Activated naive CD8-positive, alpha-beta T cell treated with anti-CD3 and anti-CD28 coated beads for 36 hours (primary cell): ENCODE results near the gene CNNM4. TPM values are rescaled to one million over a fixed set of nuclear protein-coding genes. Genes with fewer than 3 reads are reported as not detected.
"Not testable (repeated sequence)": the region's sequence is repeated elsewhere in the genome, so short reads cannot be mapped to it uniquely, and the experiment has no call there.

Experiments used
- DNase-seq: peaks from one replicate; pipeline ENCODE4 v3.0.0; 2021
- H3K27ac Mint-ChIP-seq: one replicate; pipeline ENCODE4 v1.8.0; 2022; ENCODE audit warnings: mild to moderate bottlenecking, moderate library complexity, mixed read lengths
- H3K27me3 Mint-ChIP-seq: one replicate; pipeline ENCODE4 v1.8.0; 2022; ENCODE audit warnings: mild to moderate bottlenecking, mixed read lengths
- H3K36me3 Mint-ChIP-seq: one replicate; pipeline ENCODE4 v1.8.0; 2021; ENCODE audit warnings: mild to moderate bottlenecking, mixed read lengths
- H3K4me1 Mint-ChIP-seq: one replicate; pipeline ENCODE4 v1.8.0; 2021; ENCODE audit warnings: mixed read lengths
- H3K4me3 Mint-ChIP-seq: one replicate; pipeline ENCODE4 v1.8.0; 2022; ENCODE audit warnings: mild to moderate bottlenecking, moderate library complexity, mixed read lengths
- H3K9me3 Mint-ChIP-seq: one replicate; pipeline ENCODE4 v1.8.0; 2022; ENCODE audit warnings: mixed read lengths
- total RNA-seq, 2 experiments: library from RNA; stranded (reverse); gene quantifications; one replicate each; pipeline ENCODE4 v1.2.3, GENCODE V29; 2021

CNNM4 gene
- total RNA-seq, 2 experiments from 2014 or later: 5.9 to 6.2 TPM

- not testable (repeated sequence) for H3K27me3 Mint-ChIP-seq, H3K27ac Mint-ChIP-seq, DNase-seq, H3K9me3 Mint-ChIP-seq, H3K4me3 Mint-ChIP-seq, H3K36me3 Mint-ChIP-seq, H3K4me1 Mint-ChIP-seq
Measured at GRCh38 chr2:96796497-96796896, 35.8 kb downstream of the CNNM4 start.

GRCh38 chr2:96797066-96797625 lies 36.4 kb downstream of the CNNM4 start:
- no peak for DNase-seq
- Mint-ChIP-seq H3K27ac (no peak overlapping the region), H3K27me3 (no peaks in the 10 kb centered on the region), H3K4me3 (no peak overlapping the region), H3K9me3 (no peaks in the 10 kb centered on the region), H3K36me3 (no peaks in the 10 kb centered on the region), H3K4me1 (no peaks in the 10 kb centered on the region)

- no peak for DNase-seq
- Mint-ChIP-seq H3K4me1 (no peaks in the 10 kb centered on the region), H3K9me3 (no peaks in the 10 kb centered on the region), H3K4me3 (no peak overlapping the region), H3K27me3 (no peaks in the 10 kb centered on the region), H3K36me3 (no peaks in the 10 kb centered on the region), H3K27ac (no peak overlapping the region)
Measured at GRCh38 chr2:96798733-96799622, 38.3 kb downstream of the CNNM4 start.

- H3K9me3 Mint-ChIP-seq: no peaks in the 10 kb centered on the region
- H3K4me3 Mint-ChIP-seq: no peak overlapping the region
- no peaks in the 10 kb centered on the region for H3K4me1 Mint-ChIP-seq
- DNase-seq: no peak
- H3K27ac Mint-ChIP-seq: no peak overlapping the region
- no peaks in the 10 kb centered on the region for H3K36me3 Mint-ChIP-seq
- H3K27me3 Mint-ChIP-seq: no peaks in the 10 kb centered on the region
Measured at GRCh38 chr2:96799623-96799935, 38.9 kb downstream of the CNNM4 start.

- H3K4me3 Mint-ChIP-seq: no peak overlapping the region
Measured at GRCh38 chr2:96800061-96801004, 39.6 kb downstream of the CNNM4 start.

GRCh38 chr2:96801005-96801785 lies 40.5 kb downstream of the CNNM4 start:
- H3K36me3 Mint-ChIP-seq: no peaks in the 10 kb centered on the region
- H3K4me1 Mint-ChIP-seq: no peaks in the 10 kb centered on the region
- DNase-seq: peak; percentile 74
- no peaks in the 10 kb centered on the region for H3K9me3 Mint-ChIP-seq
- no peak overlapping the region for H3K4me3 Mint-ChIP-seq
- H3K27me3 Mint-ChIP-seq: no peaks in the 10 kb centered on the region
- no peak overlapping the region for H3K27ac Mint-ChIP-seq

More at GRCh38 chr2:96800061-96801004, 39.6 kb downstream of the CNNM4 start:
- H3K9me3 Mint-ChIP-seq: no peaks in the 10 kb centered on the region
- no peaks in the 10 kb centered on the region for H3K36me3 Mint-ChIP-seq
- H3K27ac Mint-ChIP-seq: no peak overlapping the region
- no peaks in the 10 kb centered on the region for H3K27me3 Mint-ChIP-seq
- no peak for DNase-seq
- H3K4me1 Mint-ChIP-seq: no peaks in the 10 kb centered on the region

GRCh38 chr2:96801786-96802595 lies 41.3 kb downstream of the CNNM4 start:
- H3K27me3 Mint-ChIP-seq: no peaks in the 10 kb centered on the region
- H3K27ac Mint-ChIP-seq: no peak overlapping the region
- no peak overlapping the region for H3K4me3 Mint-ChIP-seq
- H3K36me3 Mint-ChIP-seq: no peaks in the 10 kb centered on the region
- DNase-seq: peak; percentile 15
- no peaks in the 10 kb centered on the region for H3K9me3 Mint-ChIP-seq
- H3K4me1 Mint-ChIP-seq: peaks cover 6% of the 10 kb centered on the region

GRCh38 chr2:96802721-96803120 lies 42.0 kb downstream of the CNNM4 start:
- Mint-ChIP-seq H3K9me3 (no peaks in the 10 kb centered on the region), H3K27me3 (no peaks in the 10 kb centered on the region), H3K4me1 (peaks cover 6% of the 10 kb centered on the region), H3K27ac (no peak overlapping the region), H3K4me3 (no peak overlapping the region), H3K36me3 (no peaks in the 10 kb centered on the region)
- no peak for DNase-seq

GRCh38 chr2:96804986-96805385 lies 44.3 kb downstream of the CNNM4 start:
- H3K9me3 Mint-ChIP-seq: no peaks in the 10 kb centered on the region
- H3K27me3 Mint-ChIP-seq: no peaks in the 10 kb centered on the region
- H3K36me3 Mint-ChIP-seq: no peaks in the 10 kb centered on the region
- peaks cover 6% of the 10 kb centered on the region for H3K4me1 Mint-ChIP-seq
- H3K27ac Mint-ChIP-seq: no peak overlapping the region
- DNase-seq: no peak
- H3K4me3 Mint-ChIP-seq: no peak overlapping the region

- not testable (repeated sequence) for DNase-seq, H3K4me3 Mint-ChIP-seq, H3K9me3 Mint-ChIP-seq, H3K36me3 Mint-ChIP-seq, H3K27ac Mint-ChIP-seq, H3K27me3 Mint-ChIP-seq, H3K4me1 Mint-ChIP-seq
Measured at GRCh38 chr2:96805946-96806345, 45.2 kb downstream of the CNNM4 start.

- Mint-ChIP-seq H3K36me3 (peaks cover 1% of the 10 kb centered on the region), H3K4me1 (peaks cover 6% of the 10 kb centered on the region), H3K9me3 (no peaks in the 10 kb centered on the region), H3K27ac (no peak overlapping the region), H3K27me3 (no peaks in the 10 kb centered on the region), H3K4me3 (no peak overlapping the region)
- no peak for DNase-seq
Measured at GRCh38 chr2:96806468-96807126, 45.9 kb downstream of the CNNM4 start.

GRCh38 chr2:96807127-96807471 lies 46.4 kb downstream of the CNNM4 start:
- DNase-seq: no peak
- H3K36me3 Mint-ChIP-seq: peaks cover 1% of the 10 kb centered on the region
- H3K4me1 Mint-ChIP-seq: peaks cover 6% of the 10 kb centered on the region
- no peak overlapping the region for H3K4me3 Mint-ChIP-seq
- no peak overlapping the region for H3K27ac Mint-ChIP-seq
- H3K9me3 Mint-ChIP-seq: no peaks in the 10 kb centered on the region
- H3K27me3 Mint-ChIP-seq: no peaks in the 10 kb centered on the region

- peaks cover 1% of the 10 kb centered on the region for H3K36me3 Mint-ChIP-seq
- peaks cover 7% of the 10 kb centered on the region for H3K4me1 Mint-ChIP-seq
- no peak overlapping the region for H3K4me3 Mint-ChIP-seq
- no peaks in the 10 kb centered on the region for H3K27me3 Mint-ChIP-seq
- no peak overlapping the region for H3K27ac Mint-ChIP-seq
- no peak for DNase-seq
- H3K9me3 Mint-ChIP-seq: no peaks in the 10 kb centered on the region
Measured at GRCh38 chr2:96808176-96808837, 47.6 kb downstream of the CNNM4 start.
